Upper lobe of right lung (tissue), 1 donor: ENCODE data around the gene KIF21B. TPM values are rescaled to one million over a fixed set of nuclear protein-coding genes. Genes with fewer than 3 reads are reported as not detected.

Experiments used
- ATAC-seq: fragments of 200-7000 bp; cut with Tn5 transposase; one replicate; pipeline ENCODE4 v1.9.1; 2020; ENCODE audit warnings: mild to moderate bottlenecking, moderate library complexity
- DNase-seq: peaks from one replicate; pipeline ENCODE4 v3.0.0-alpha.2; 2020
- H3K27ac ChIP-seq: fragments of 200-600 bp; one replicate; pipeline ENCODE4 v1.8.0; 2022
- H3K27me3 ChIP-seq: fragments of 200-600 bp; one replicate; pipeline ENCODE4 v1.8.0; 2022; ENCODE audit warnings: mild to moderate bottlenecking
- H3K36me3 ChIP-seq: fragments of 200-600 bp; one replicate; pipeline ENCODE4 v1.8.0; 2022
- H3K4me1 ChIP-seq: fragments of 200-600 bp; one replicate; pipeline ENCODE4 v1.8.0; 2022
- H3K4me3 ChIP-seq: fragments of 200-600 bp; one replicate; pipeline ENCODE4 v1.8.0; 2022; ENCODE audit warnings: mild to moderate bottlenecking
- H3K9me3 ChIP-seq: fragments of 200-600 bp; one replicate; pipeline ENCODE4 v1.8.0; 2022
- intact Hi-C: fragments of 100-400 bp; cut with DNase I; formaldehyde crosslinking; loops from one replicate; pipeline ENCODE4 v1.11.0; 2022
- total RNA-seq: library from RNA; stranded (reverse); fragmentation: NEBNext Ultra II Directional; extraction: Animal tissue kit (Norgen Biotek cat#: 25700); gene quantifications from one replicate; pipeline ENCODE4 v1.2.1, GENCODE V29; 2021
- TF ChIP-seq, protein P1 (sequence below): fragments of 200-600 bp; IDR thresholded peaks from one replicate; pipeline ENCODE4 v1.8.0; 2022; ENCODE audit warnings: antibody characterized with exemption
- donor health status: DM: no; HTN: yes; CAD: no; lungs with severe emphysema.

The KIF21B gene
- total RNA-seq, 1 donor from 2014 or later, result 5.7 TPM

DNA sequence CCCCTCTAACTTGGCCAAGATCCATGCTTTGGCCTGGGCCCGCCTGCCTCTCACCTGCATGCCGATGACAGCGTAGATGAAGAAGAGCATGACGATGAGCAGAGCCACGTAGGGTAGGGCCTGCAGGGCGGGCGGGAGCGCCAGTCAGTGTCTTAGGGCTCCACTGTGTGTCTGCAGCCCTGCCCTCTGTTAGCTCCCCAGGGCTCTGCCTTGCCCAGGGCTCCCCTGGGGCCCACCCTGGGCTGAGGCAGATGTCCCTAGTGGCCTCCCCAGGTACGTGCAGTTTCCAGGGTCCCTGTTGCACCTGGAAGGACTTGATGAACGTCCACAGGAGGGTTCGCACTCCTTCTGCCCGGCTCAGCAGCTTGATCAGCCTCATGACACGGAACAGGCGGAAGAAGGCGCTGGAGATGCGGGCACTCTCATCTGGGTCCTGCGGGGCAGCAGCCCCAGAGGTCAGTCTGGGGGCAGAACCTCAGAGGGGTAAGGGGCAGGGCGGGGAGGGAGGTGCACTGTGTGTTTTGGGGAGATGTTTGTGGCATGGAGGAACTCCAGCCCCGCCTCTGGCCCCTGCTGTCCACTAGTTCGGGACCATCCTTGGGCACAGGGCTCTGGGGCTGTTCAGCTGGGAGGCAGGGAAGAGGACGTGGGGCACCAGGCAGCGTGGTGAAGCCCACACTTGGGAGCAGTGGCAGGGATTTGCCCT lies 29.8 kb upstream of the KIF21B start:
- Histone ChIP-seq H3K27me3 (no peaks in the 10 kb centered on the region), H3K27ac (no peak overlapping the region), H3K4me3 (no peak overlapping the region), H3K4me1 (peaks cover 11% of the 10 kb centered on the region), H3K36me3 (no peaks in the 10 kb centered on the region), H3K9me3 (no peaks in the 10 kb centered on the region)
- TF ChIP-seq, protein P1, sequence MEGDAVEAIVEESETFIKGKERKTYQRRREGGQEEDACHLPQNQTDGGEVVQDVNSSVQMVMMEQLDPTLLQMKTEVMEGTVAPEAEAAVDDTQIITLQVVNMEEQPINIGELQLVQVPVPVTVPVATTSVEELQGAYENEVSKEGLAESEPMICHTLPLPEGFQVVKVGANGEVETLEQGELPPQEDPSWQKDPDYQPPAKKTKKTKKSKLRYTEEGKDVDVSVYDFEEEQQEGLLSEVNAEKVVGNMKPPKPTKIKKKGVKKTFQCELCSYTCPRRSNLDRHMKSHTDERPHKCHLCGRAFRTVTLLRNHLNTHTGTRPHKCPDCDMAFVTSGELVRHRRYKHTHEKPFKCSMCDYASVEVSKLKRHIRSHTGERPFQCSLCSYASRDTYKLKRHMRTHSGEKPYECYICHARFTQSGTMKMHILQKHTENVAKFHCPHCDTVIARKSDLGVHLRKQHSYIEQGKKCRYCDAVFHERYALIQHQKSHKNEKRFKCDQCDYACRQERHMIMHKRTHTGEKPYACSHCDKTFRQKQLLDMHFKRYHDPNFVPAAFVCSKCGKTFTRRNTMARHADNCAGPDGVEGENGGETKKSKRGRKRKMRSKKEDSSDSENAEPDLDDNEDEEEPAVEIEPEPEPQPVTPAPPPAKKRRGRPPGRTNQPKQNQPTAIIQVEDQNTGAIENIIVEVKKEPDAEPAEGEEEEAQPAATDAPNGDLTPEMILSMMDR, result no peak
- intact Hi-C loops, result no loop called here
- no peak for DNase-seq
- no peak for ATAC-seq

DNA sequence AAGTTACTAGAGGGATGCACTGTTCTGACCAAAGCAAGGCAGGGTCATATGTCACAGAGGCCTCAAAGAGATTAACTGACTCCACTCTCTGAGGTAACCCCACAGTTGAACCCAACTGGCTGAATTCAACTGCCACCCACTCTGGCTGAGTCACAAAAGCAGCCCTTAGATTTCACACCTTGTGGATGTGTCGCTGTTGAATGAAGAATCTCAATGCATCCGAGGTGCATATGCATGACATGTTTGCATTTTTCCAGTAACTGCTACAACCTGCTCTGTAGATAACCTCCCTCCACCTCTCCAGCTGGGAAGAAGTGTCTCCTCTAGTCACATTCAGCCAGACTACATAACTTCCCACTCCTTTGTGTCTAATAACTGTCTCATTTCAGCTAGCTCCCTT lies 27.9 kb upstream of the KIF21B start:
- Histone ChIP-seq H3K9me3 (no peaks in the 10 kb centered on the region), H3K4me1 (peaks cover 10% of the 10 kb centered on the region), H3K27ac (no peak overlapping the region), H3K27me3 (no peaks in the 10 kb centered on the region), H3K36me3 (no peaks in the 10 kb centered on the region), H3K4me3 (no peak overlapping the region)
- ATAC-seq, result no peak
- intact Hi-C loops, result no loop called here
- no peak for DNase-seq
- TF ChIP-seq, protein P1, result no peak

DNA sequence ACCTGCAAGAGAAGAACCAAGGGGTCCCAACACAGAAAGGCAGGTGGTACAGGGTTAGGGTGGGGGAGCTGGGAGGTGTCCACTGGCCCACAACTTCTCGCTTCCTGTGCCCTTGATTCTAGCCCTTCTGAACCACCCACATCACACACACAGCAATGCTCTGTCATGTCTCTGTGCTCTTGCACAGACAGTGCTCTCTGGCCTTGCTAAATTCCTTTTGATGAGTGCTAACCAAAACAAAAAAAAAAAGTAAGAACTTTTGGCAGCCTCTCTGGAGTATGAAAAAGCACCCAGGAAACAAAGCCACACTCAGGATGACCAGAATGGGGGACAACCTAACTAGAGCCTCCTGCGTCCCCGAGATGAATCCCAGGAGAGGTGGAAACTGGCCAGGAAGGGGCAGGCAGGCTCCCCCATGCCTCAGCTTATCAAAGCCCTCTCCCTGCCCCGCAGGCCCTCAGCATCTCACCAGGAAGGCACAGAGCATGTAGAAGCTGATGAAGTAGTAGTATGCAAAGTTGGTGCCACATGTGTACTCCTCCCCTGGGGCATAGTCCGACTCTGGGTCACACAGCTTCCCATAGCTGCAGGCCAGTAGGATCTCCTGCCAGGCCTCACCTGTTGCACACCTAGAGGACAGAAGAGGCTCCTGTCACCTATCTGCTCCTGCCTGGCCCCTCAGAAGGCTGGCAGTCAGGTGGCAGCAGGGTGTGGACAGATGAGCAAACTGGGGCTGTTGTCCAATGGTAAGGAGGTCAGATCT lies 27.2 kb upstream of the KIF21B start:
- TF ChIP-seq, protein P1, result no peak
- no peaks in the 10 kb centered on the region for H3K36me3 ChIP-seq
- no peaks in the 10 kb centered on the region for H3K9me3 ChIP-seq
- DNase-seq (no peak), ATAC-seq (no peak)
- no peaks in the 10 kb centered on the region for H3K27me3 ChIP-seq
- no peak overlapping the region for H3K4me3 ChIP-seq
- intact Hi-C loops, result no loop called here
- peaks cover 9% of the 10 kb centered on the region for H3K4me1 ChIP-seq
- H3K27ac ChIP-seq, result no peak overlapping the region

DNA sequence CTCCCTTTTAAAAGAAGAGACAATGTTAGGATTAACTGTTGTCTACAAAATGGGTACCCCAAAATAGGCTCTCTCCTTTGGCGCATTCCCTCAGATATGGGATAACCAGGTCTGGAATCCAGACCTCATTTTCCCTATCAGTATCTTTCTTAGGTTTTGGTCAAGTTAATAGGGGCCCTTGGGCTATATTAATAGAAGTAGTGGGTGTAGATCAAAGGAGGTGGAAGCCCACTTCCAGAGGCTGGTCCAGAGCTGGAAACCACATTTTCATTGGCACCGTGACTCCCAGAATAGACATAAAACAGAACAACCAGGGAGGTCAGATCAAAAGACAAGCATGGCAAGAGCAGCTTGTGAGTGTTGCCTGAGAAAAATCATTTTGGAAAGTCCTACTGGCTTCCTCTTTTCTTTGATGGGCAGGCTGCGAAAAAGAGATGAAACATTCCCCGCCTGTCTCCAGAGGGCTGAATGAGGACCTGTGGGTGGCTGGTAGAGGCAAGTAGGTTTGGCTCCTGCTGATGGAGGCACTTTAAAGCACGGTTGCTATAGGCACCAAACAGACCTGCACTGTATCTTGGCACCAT lies 25.8 kb upstream of the KIF21B start:
- intact Hi-C loops, result loop anchor here (5.0 kb wide), 1 partner anchor 77 kb away; no protein-coding TSS in a partner anchor
- TF ChIP-seq, protein P1, result no peak
- ATAC-seq (no peak), DNase-seq (no peak)
- Histone ChIP-seq H3K4me1 (peaks cover 3% of the 10 kb centered on the region), H3K27me3 (no peaks in the 10 kb centered on the region), H3K4me3 (no peak overlapping the region), H3K9me3 (no peaks in the 10 kb centered on the region), H3K27ac (no peak overlapping the region), H3K36me3 (no peaks in the 10 kb centered on the region)

DNA sequence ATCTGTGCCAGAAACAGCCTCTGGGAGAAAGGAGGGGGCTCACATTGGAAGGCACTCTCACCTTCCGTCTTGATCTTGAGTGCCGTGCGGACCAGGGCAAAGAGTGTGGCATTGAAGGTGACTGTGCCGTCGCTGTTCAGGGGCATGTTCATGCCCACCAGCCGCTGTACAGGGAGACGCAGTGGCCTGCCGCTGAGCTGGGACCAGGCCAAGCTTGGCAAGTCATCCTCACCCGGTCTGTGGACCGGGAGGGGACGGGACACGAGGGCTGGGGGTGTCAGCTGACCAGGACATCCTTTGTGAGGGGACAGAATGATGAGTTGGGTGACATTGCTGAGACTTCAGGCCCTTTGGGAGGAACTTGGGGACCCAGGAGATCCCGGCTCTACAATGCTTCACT lies 25.0 kb upstream of the KIF21B start:
- Histone ChIP-seq H3K27me3 (no peaks in the 10 kb centered on the region), H3K4me1 (no peaks in the 10 kb centered on the region), H3K36me3 (no peaks in the 10 kb centered on the region), H3K27ac (no peak overlapping the region), H3K4me3 (no peak overlapping the region), H3K9me3 (no peaks in the 10 kb centered on the region)
- ATAC-seq (no peak), DNase-seq (no peak)
- TF ChIP-seq, protein P1, result no peak
- intact Hi-C loops, result loop anchor here (5.0 kb wide), 1 partner anchor 76 kb away; no protein-coding TSS in a partner anchor
